ENCODE measurements around the gene DEPP1.

The DEPP1 gene

DNA sequence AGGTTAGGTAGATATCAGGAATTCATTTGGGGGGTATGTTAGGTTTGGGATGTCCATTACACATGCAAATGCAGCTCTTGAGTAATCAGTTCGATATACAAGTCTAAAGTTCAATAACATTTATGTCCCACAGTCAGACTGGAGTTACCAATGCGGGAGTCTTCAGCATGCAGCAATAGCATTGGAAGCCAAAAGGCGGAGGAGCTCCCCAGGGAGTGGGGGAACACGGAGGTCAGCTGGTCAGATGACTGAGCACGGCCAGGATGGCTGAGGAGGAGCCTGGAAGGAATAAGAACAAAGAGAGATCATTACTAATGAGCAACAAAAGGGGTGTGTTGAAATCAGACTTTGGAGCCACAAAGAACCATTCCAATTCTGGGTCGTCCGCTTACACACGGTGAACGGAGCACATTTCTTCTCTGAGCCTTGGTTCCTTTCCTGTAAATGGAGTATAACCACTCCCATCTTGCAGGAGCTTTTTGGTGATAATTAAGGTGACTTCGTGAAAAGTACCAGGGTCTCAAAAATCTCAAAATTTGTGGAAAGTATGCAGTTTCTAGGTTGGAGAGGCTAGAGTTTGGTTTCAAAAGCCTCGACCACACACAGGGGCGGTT lies 21.6 kb upstream of the DEPP1 start:
- peak overlapping the region; percentile 73 for H3K4me3 ChIP-seq (ENCODE audit: low read depth, low read length)
- no peak for TF ChIP-seq CTCF (IDR thresholded peaks at IDR 0.05; ENCODE audit: low read depth, low read length)
- TF ChIP-seq, protein P1, sequence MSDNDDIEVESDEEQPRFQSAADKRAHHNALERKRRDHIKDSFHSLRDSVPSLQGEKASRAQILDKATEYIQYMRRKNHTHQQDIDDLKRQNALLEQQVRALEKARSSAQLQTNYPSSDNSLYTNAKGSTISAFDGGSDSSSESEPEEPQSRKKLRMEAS (IDR thresholded peaks at IDR 0.05; ENCODE audit: low read depth, low read length): peak; percentile 24; the same call in 1 of the 2 replicates
- DNase-seq (ENCODE audit: low read depth): peak; percentile 93

GRCh38 chr10:44998146-44998631 lies 19.6 kb upstream of the DEPP1 start:
- DNase-seq (ENCODE audit: low read depth): peak; percentile 35
- TF ChIP-seq POLR2A (IDR thresholded peaks at IDR 0.05; ENCODE audit: extremely low read depth, insufficient read length): no peak
- TF ChIP-seq, protein P1 (IDR thresholded peaks at IDR 0.05; ENCODE audit: low read depth, low read length): no peak
- H3K4me3 ChIP-seq (ENCODE audit: low read depth, low read length): no peak overlapping the region

DNA sequence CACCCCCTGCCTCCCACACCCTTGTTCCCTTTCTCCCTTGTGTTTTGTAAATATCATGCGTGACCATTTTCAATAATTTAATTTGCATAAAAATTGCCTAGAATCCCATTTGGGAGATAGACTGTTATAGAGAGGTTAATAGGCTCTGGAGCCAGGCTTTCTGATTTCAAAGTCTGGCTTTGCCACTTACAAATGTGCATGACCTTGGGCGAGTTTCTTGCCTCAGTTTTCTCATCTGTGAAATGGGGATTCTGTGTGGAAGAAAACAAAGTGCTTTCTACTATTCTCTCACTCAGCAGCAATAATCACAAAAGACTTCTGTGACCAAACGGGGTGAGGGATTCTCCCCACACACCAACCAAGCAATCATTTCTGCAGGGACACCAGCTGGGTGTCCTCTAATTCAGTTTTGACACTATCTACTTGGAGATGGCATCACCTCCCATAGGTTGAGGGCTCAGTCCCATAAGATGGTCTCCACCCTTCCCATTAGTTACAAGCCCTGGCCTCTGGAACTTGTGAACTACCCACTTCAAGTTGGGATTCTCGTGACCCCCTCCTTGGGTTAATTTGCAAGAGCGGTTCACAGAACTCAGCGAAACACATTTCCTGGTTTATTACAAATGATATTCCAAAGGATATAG lies 18.6 kb upstream of the DEPP1 start:
- H3K4me3 ChIP-seq (ENCODE audit: low read depth, low read length): no peak overlapping the region
- TF ChIP-seq, protein P1 (IDR thresholded peaks at IDR 0.05; ENCODE audit: low read depth, low read length): no peak
- TF ChIP-seq MYC (IDR thresholded peaks at IDR 0.05; ENCODE audit: low read depth, low read length): no peak
- TF ChIP-seq CTCF (IDR thresholded peaks at IDR 0.05; ENCODE audit: low read depth, low read length): no peak
- no peak for TF ChIP-seq POLR2A (IDR thresholded peaks at IDR 0.05; ENCODE audit: extremely low read depth, insufficient read length)

DNA sequence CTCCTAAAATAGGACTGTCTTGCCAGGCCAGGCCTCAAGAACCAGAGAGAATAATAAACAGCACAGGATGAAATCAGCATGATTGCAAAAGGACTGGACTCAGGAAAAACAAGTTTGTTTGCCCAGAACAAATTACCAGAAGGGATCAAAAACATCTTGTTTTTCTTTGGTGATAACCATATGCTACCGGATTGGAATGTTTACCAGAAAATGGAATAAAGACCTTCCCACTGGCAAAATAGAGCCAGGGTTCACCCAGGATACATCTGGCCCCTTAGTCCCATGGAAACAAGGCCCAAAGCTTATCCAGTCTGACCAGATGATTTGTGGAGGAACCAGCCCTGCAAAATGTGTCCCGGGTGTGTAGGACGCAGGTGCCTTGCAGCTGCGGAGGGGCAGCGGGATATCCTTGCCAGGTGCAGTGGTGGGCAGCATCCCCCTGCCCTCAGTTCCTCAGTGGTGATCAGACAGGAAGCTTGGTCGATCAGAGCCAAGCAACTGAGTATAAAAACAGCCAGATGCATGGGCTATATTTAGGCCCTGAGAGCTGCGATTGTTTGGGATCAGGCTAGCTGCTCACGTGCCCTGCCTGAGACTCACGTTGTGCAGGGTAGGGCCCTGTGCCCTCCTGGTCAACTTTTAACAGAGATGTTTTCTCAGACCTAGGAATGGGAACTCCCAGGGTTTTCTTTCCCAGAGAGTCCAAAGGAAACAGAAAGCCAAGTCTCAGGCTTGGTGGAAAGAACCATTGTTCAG lies 17.5 kb upstream of the DEPP1 start:
- no peak overlapping the region for H3K4me3 ChIP-seq (ENCODE audit: low read depth, low read length)
- peak; percentile 59 for DNase-seq (ENCODE audit: low read depth)
- TF ChIP-seq MYC (IDR thresholded peaks at IDR 0.05; ENCODE audit: low read depth, low read length): no peak
- TF ChIP-seq, protein P1 (IDR thresholded peaks at IDR 0.05; ENCODE audit: low read depth, low read length): peak; percentile 28; the same call in 1 of the 2 replicates

More for the DNA sequence above, 18.6 kb upstream of the DEPP1 start:
- no peak for DNase-seq (ENCODE audit: low read depth)

DNA sequence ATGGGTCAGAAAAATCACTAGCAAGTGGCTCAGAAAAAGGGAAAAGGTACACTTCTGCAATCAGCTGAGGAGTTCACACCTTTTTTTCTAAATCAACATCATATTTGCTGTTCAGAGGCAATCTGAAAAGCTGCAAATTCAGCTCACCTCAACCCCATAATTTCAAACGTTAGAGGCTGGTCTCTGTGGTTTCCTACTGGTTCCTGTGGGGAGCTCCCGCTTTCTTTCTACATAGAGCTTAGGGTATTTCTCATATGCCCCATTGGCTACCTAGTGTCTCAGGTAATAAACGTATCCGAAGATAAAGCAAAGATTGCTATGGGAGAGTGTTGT lies 16.9 kb upstream of the DEPP1 start:
- H3K4me3 ChIP-seq (ENCODE audit: low read depth, low read length): no peak overlapping the region
- no peak for TF ChIP-seq CTCF (IDR thresholded peaks at IDR 0.05; ENCODE audit: low read depth, low read length)
- TF ChIP-seq POLR2A (IDR thresholded peaks at IDR 0.05; ENCODE audit: extremely low read depth, insufficient read length): no peak
- no peak for TF ChIP-seq MYC (IDR thresholded peaks at IDR 0.05; ENCODE audit: low read depth, low read length)
- TF ChIP-seq, protein P1 (IDR thresholded peaks at IDR 0.05; ENCODE audit: low read depth, low read length): no peak
- DNase-seq (ENCODE audit: low read depth): peak; percentile 68

GRCh38 chr10:44994752-44995530 lies 16.3 kb upstream of the DEPP1 start:
- no peak for DNase-seq (ENCODE audit: low read depth)

More at GRCh38 chr10:44994752-44995530, 16.3 kb upstream of the DEPP1 start:
- no peak for TF ChIP-seq POLR2A (IDR thresholded peaks at IDR 0.05; ENCODE audit: extremely low read depth, insufficient read length)
- TF ChIP-seq CTCF (IDR thresholded peaks at IDR 0.05; ENCODE audit: low read depth, low read length): no peak
- no peak for TF ChIP-seq MYC (IDR thresholded peaks at IDR 0.05; ENCODE audit: low read depth, low read length)
- TF ChIP-seq, protein P1 (IDR thresholded peaks at IDR 0.05; ENCODE audit: low read depth, low read length): no peak
- no peak overlapping the region for H3K4me3 ChIP-seq (ENCODE audit: low read depth, low read length)
